SK-N-SH (cell line): Measurements from ENCODE around the gene CKS2.

Experiments used
- CTCF ChIP-seq: fragments of 200-600 bp; sonication (generic); IDR thresholded peaks from 2 replicates; pipeline ENCODE4 v1.6.1; 2017; ENCODE audit warnings: antibody characterized with exemption, mild to moderate bottlenecking, moderate library complexity
- FOXM1 ChIP-seq: IDR thresholded peaks from 2 replicates; pipeline ENCODE4 v1.4.0; 2012; ENCODE audit warnings: low read depth, mild to moderate bottlenecking
- NRF1 ChIP-seq: IDR thresholded peaks from 2 replicates; pipeline ENCODE4 v1.6.1; 2012; ENCODE audit warnings: low read depth, mild to moderate bottlenecking, low read length
- TCF12 ChIP-seq: IDR thresholded peaks from 2 replicates; pipeline ENCODE4 v1.4.0; 2012
- TEAD4 ChIP-seq: IDR thresholded peaks from 2 replicates; pipeline ENCODE4 v1.4.0; 2012; ENCODE audit warnings: mild to moderate bottlenecking, borderline replicate concordance; ENCODE audit not compliant: insufficient read depth
- YY1 ChIP-seq: IDR thresholded peaks from 2 replicates; pipeline ENCODE4 v1.4.0; 2012; ENCODE audit warnings: low read depth, mild to moderate bottlenecking

- TF ChIP-seq CTCF (no peak), TCF12 (no peak), YY1 (no peak), FOXM1 (no peak), NRF1 (no peak), TEAD4 (no peak)
Observed at GRCh38 chr9:89340332-89340731, 29.3 kb downstream of the CKS2 start.
